Muscle layer of colon (tissue), 2 donors: ENCODE measurements around the gene ANKS1B.

Experiments
- H3K27ac ChIP-seq: one replicate; pipeline ENCODE4 v1.7.0; 2013; ENCODE audit warnings: low read depth, mild to moderate bottlenecking, low read length, moderate library complexity
- H3K27me3 ChIP-seq, 2 donors: one replicate each; pipeline ENCODE4 v1.7.0; 2013; ENCODE audit warnings: low read length in 2 of 2, mild to moderate bottlenecking in 2 of 2; ENCODE audit not compliant: insufficient read depth in 2 of 2, control insufficient read depth in 1 of 2
- H3K36me3 ChIP-seq: one replicate; pipeline ENCODE4 v1.7.0; 2013; ENCODE audit warnings: mild to moderate bottlenecking, low read length; ENCODE audit not compliant: insufficient read depth
- H3K4me1 ChIP-seq: one replicate; pipeline ENCODE4 v1.7.0; 2013; ENCODE audit warnings: mild to moderate bottlenecking, low read length; ENCODE audit not compliant: insufficient read depth
- H3K4me3 ChIP-seq, 2 donors: one replicate each; pipeline ENCODE4 v1.7.0; 2013; ENCODE audit warnings: low read length in 2 of 2, low read depth in 1 of 2, mild to moderate bottlenecking in 1 of 2, moderate library complexity in 1 of 2
- H3K9ac ChIP-seq: one replicate; pipeline ENCODE4 v1.7.0; 2013; ENCODE audit warnings: low read length
- H3K9me3 ChIP-seq: one replicate; pipeline ENCODE4 v1.7.0; 2013; ENCODE audit warnings: mild to moderate bottlenecking, low read length
- donor health status: abdominal sarcoma.
- donor health status: Adenocarcinoma of cecum.

The ANKS1B gene

GRCh38 chr12:98939926-98940325 is 1044.8 kb downstream of the ANKS1B start:
- no peaks in the 10 kb centered on the region for H3K36me3 ChIP-seq
- H3K4me1 ChIP-seq = no peaks in the 10 kb centered on the region
- no peaks in the 10 kb centered on the region for H3K27me3 ChIP-seq
- H3K9ac ChIP-seq = no peak overlapping the region
- H3K27ac ChIP-seq = no peak overlapping the region
- no peak overlapping the region for H3K4me3 ChIP-seq
- no peaks in the 10 kb centered on the region for H3K9me3 ChIP-seq

GRCh38 chr12:98939350-98939749 is 1045.4 kb downstream of the ANKS1B start:
- no peak overlapping the region for H3K9ac ChIP-seq
- H3K27me3 ChIP-seq = no peaks in the 10 kb centered on the region
- no peak overlapping the region for H3K27ac ChIP-seq
- no peak overlapping the region for H3K4me3 ChIP-seq
- no peaks in the 10 kb centered on the region for H3K4me1 ChIP-seq
- H3K36me3 ChIP-seq = no peaks in the 10 kb centered on the region
- no peaks in the 10 kb centered on the region for H3K9me3 ChIP-seq

GRCh38 chr12:98935847-98936246 is 1048.9 kb downstream of the ANKS1B start:
- no peak overlapping the region for H3K27ac ChIP-seq
- H3K27me3 ChIP-seq = no peaks in the 10 kb centered on the region
- no peaks in the 10 kb centered on the region for H3K36me3 ChIP-seq
- no peak overlapping the region for H3K9ac ChIP-seq
- no peaks in the 10 kb centered on the region for H3K4me1 ChIP-seq
- no peak overlapping the region for H3K4me3 ChIP-seq
- no peaks in the 10 kb centered on the region for H3K9me3 ChIP-seq

- H3K27me3 ChIP-seq = no peaks in the 10 kb centered on the region
- H3K27ac ChIP-seq = no peak overlapping the region
- no peaks in the 10 kb centered on the region for H3K9me3 ChIP-seq
- no peak overlapping the region for H3K4me3 ChIP-seq
- H3K4me1 ChIP-seq = no peaks in the 10 kb centered on the region
- no peak overlapping the region for H3K9ac ChIP-seq
- no peaks in the 10 kb centered on the region for H3K36me3 ChIP-seq
These were observed 1061.9 kb downstream of the ANKS1B start for GRCh38 chr12:98922871-98923270.

- no peaks in the 10 kb centered on the region for H3K4me1 ChIP-seq
- no peaks in the 10 kb centered on the region for H3K36me3 ChIP-seq
- H3K4me3 ChIP-seq = no peak overlapping the region
These were observed 1066.4 kb downstream of the ANKS1B start for GRCh38 chr12:98918176-98918863.

GRCh38 chr12:98916106-98916505 is 1068.6 kb downstream of the ANKS1B start:
- H3K27me3 ChIP-seq = no peaks in the 10 kb centered on the region
- H3K4me1 ChIP-seq = no peaks in the 10 kb centered on the region
- H3K36me3 ChIP-seq = no peaks in the 10 kb centered on the region
- no peak overlapping the region for H3K9ac ChIP-seq
- no peak overlapping the region for H3K4me3 ChIP-seq
- H3K27ac ChIP-seq = no peak overlapping the region
- no peaks in the 10 kb centered on the region for H3K9me3 ChIP-seq

More at GRCh38 chr12:98918176-98918863, 1066.4 kb downstream of the ANKS1B start:
- Histone ChIP-seq H3K27me3 (no peaks in the 10 kb centered on the region), H3K27ac (no peak overlapping the region), H3K9ac (no peak overlapping the region), H3K9me3 (no peaks in the 10 kb centered on the region)

- Histone ChIP-seq H3K4me1 (no peaks in the 10 kb centered on the region), H3K9me3 (no peaks in the 10 kb centered on the region), H3K9ac (no peak overlapping the region), H3K36me3 (no peaks in the 10 kb centered on the region), H3K27ac (no peak overlapping the region), H3K4me3 (no peak overlapping the region), H3K27me3 (no peaks in the 10 kb centered on the region)
These were observed 1072.2 kb downstream of the ANKS1B start for GRCh38 chr12:98912401-98912974.

- Histone ChIP-seq H3K36me3 (no peaks in the 10 kb centered on the region), H3K4me3 (no peak overlapping the region), H3K27ac (no peak overlapping the region)
These were observed 1073.3 kb downstream of the ANKS1B start for GRCh38 chr12:98911396-98911795.

GRCh38 chr12:98909746-98910145 is 1075.0 kb downstream of the ANKS1B start:
- no peaks in the 10 kb centered on the region for H3K36me3 ChIP-seq
- no peak overlapping the region for H3K27ac ChIP-seq
- H3K9ac ChIP-seq = no peak overlapping the region
- no peak overlapping the region for H3K4me3 ChIP-seq
- H3K27me3 ChIP-seq = no peaks in the 10 kb centered on the region
- no peaks in the 10 kb centered on the region for H3K9me3 ChIP-seq
- H3K4me1 ChIP-seq = no peaks in the 10 kb centered on the region

More at GRCh38 chr12:98911396-98911795, 1073.3 kb downstream of the ANKS1B start:
- Histone ChIP-seq H3K4me1 (no peaks in the 10 kb centered on the region), H3K9me3 (no peaks in the 10 kb centered on the region), H3K27me3 (no peaks in the 10 kb centered on the region), H3K9ac (no peak overlapping the region)

- H3K9me3 ChIP-seq = no peaks in the 10 kb centered on the region
- H3K4me1 ChIP-seq = no peaks in the 10 kb centered on the region
- H3K27me3 ChIP-seq = no peaks in the 10 kb centered on the region
- H3K27ac ChIP-seq = no peak overlapping the region
- no peaks in the 10 kb centered on the region for H3K36me3 ChIP-seq
- H3K4me3 ChIP-seq = no peak overlapping the region
- H3K9ac ChIP-seq = no peak overlapping the region
These were observed 1075.9 kb downstream of the ANKS1B start for GRCh38 chr12:98908866-98909265.

- no peaks in the 10 kb centered on the region for H3K4me1 ChIP-seq
- H3K9me3 ChIP-seq = no peaks in the 10 kb centered on the region
- no peaks in the 10 kb centered on the region for H3K36me3 ChIP-seq
- no peak overlapping the region for H3K9ac ChIP-seq
- H3K27me3 ChIP-seq = no peaks in the 10 kb centered on the region
- no peak overlapping the region for H3K27ac ChIP-seq
- no peak overlapping the region for H3K4me3 ChIP-seq
These were observed 1080.9 kb downstream of the ANKS1B start for GRCh38 chr12:98903875-98904274.

- Histone ChIP-seq H3K27ac (no peak overlapping the region), H3K36me3 (no peaks in the 10 kb centered on the region), H3K9me3 (no peaks in the 10 kb centered on the region), H3K4me3 (no peak overlapping the region), H3K4me1 (no peaks in the 10 kb centered on the region), H3K9ac (no peak overlapping the region), H3K27me3 (peaks cover 0 to 6% of the 10 kb centered on the region in 2 donors)
These were observed 1083.5 kb downstream of the ANKS1B start for GRCh38 chr12:98901189-98901588.
